OCI-LY3 (cell line): ENCODE data around the gene POU5F2.

Source experiments
- H2AFZ ChIP-seq: fragments of 200-600, 300-600 bp; shearing (Covaris generic); 2 replicates; pipeline ENCODE4 v1.6.0; 2014; ENCODE audit warnings: antibody characterized with exemption, low read depth, low read length
- H3K27ac ChIP-seq: fragments of 200-600, 300-600 bp; sonication (generic); 2 replicates; pipeline ENCODE4 v1.5.1; 2014; ENCODE audit warnings: mild to moderate bottlenecking, low read length, moderate library complexity, mixed read lengths
- H3K27me3 ChIP-seq: fragments of 200-600, 300-600 bp; sonication (generic); 2 replicates; pipeline ENCODE4 v1.6.1; 2014; ENCODE audit warnings: low read depth, low read length, mixed read lengths
- H3K36me3 ChIP-seq: fragments of 200-600, 300-600 bp; sonication (generic); replicated peaks from 2 replicates; pipeline ENCODE3; 2014; ENCODE audit warnings: low read depth, low read length, mixed read lengths
- H3K4me1 ChIP-seq: fragments of 300-600, 200-600 bp; sonication (generic); 2 replicates; pipeline ENCODE4 v1.6.1; 2014; ENCODE audit warnings: low read length, mixed read lengths
- H3K4me2 ChIP-seq: fragments of 200-600, 300-600 bp; sonication (generic); 2 replicates; pipeline ENCODE4 v1.6.1; 2014; ENCODE audit warnings: low read length, mixed read lengths
- H3K4me3 ChIP-seq: fragments of 300-600, 200-600 bp; sonication (generic); 2 replicates; pipeline ENCODE4 v1.5.1; 2014; ENCODE audit warnings: antibody characterized with exemption, mild to moderate bottlenecking, low read length, moderate library complexity
- H3K79me2 ChIP-seq: fragments of 300-600, 200-600 bp; shearing (Covaris generic); 2 replicates; pipeline ENCODE4 v1.6.1; 2014; ENCODE audit warnings: mild to moderate bottlenecking, low read length, mixed read lengths
- H3K9ac ChIP-seq: fragments of 300-600, 200-600 bp; shearing (Covaris generic); 2 replicates; pipeline ENCODE4 v1.6.0; 2014; ENCODE audit warnings: mild to moderate bottlenecking, low read length, moderate library complexity
- H3K9me3 ChIP-seq: fragments of 200-600, 300-600 bp; shearing (Covaris generic); 2 replicates; pipeline ENCODE4 v1.6.1; 2014; ENCODE audit warnings: low read length, mixed read lengths; ENCODE audit not compliant: insufficient read depth
- H4K20me1 ChIP-seq: fragments of 200-600, 300-600 bp; sonication (generic); 2 replicates; pipeline ENCODE4 v1.6.1; 2016; ENCODE audit warnings: low read length, mixed read lengths; ENCODE audit not compliant: insufficient read depth
- EZH2phosphoT487 ChIP-seq: fragments of 200-600 bp; shearing (Covaris generic); IDR thresholded peaks from 2 replicates; pipeline ENCODE4 v1.6.1; 2018; ENCODE audit warnings: antibody characterized with exemption, mixed run types, low read depth
- TF ChIP-seq, protein P1 (sequence below): fragments of 200-600, 300-600 bp; sonication (generic); IDR thresholded peaks from 2 replicates; pipeline ENCODE4 v1.5.1; 2014; ENCODE audit warnings: antibody characterized with exemption, low read length, low read depth

POU5F2 gene

DNA sequence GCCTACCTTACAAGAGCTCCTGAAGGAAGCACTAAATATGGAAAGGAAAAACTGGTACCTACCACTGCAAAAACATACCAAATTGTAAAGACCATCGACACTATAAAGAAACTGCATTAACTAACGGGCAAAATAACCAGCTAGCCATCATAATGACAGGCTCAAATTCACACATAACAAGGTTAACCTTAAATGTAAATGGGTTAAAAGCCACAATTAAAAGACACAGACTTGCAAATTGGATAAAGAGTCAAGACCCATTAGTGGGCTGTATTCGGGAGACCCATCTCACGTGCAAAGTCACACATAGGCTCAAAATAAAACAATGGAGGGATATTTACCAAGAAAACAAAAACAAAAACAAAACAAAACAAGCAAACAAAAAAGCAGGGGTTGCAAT, 49.4 kb downstream of the POU5F2 start:
- H3K36me3 ChIP-seq: no peaks in the 10 kb centered on the region
- H3K4me1 ChIP-seq: no peaks in the 10 kb centered on the region
- TF ChIP-seq EZH2phosphoT487: no peak
- TF ChIP-seq, protein P1, sequence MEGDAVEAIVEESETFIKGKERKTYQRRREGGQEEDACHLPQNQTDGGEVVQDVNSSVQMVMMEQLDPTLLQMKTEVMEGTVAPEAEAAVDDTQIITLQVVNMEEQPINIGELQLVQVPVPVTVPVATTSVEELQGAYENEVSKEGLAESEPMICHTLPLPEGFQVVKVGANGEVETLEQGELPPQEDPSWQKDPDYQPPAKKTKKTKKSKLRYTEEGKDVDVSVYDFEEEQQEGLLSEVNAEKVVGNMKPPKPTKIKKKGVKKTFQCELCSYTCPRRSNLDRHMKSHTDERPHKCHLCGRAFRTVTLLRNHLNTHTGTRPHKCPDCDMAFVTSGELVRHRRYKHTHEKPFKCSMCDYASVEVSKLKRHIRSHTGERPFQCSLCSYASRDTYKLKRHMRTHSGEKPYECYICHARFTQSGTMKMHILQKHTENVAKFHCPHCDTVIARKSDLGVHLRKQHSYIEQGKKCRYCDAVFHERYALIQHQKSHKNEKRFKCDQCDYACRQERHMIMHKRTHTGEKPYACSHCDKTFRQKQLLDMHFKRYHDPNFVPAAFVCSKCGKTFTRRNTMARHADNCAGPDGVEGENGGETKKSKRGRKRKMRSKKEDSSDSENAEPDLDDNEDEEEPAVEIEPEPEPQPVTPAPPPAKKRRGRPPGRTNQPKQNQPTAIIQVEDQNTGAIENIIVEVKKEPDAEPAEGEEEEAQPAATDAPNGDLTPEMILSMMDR: no peak
- no peaks in the 10 kb centered on the region for H3K79me2 ChIP-seq
- no peaks in the 10 kb centered on the region for H3K9me3 ChIP-seq
- H3K27me3 ChIP-seq: no peaks in the 10 kb centered on the region
- H3K9ac ChIP-seq: no peak overlapping the region
- H3K4me2 ChIP-seq: no peak overlapping the region
- no peak overlapping the region for H3K27ac ChIP-seq
- no peak overlapping the region for H2AFZ ChIP-seq
- H3K4me3 ChIP-seq: no peak overlapping the region
- no peaks in the 10 kb centered on the region for H4K20me1 ChIP-seq
